Astrocyte of the spinal cord (primary cell): ENCODE results near the gene THAP11.

Experiments
- DNase-seq: peaks from one replicate; pipeline ENCODE4 v3.0.0; 2011; ENCODE audit warnings: low read depth, low spot score
- H3K4me3 ChIP-seq: 2 replicates; pipeline ENCODE4 v1.5.1; 2011; ENCODE audit warnings: low read depth, mild to moderate bottlenecking, low read length, moderate library complexity
- in situ Hi-C: cut with HindIII; loops from 2 replicates; pipeline ENCODE4 v1.10.0; 2017; ENCODE audit warnings: low sequenced_read_pairs
- TF ChIP-seq, protein P1 (sequence below): IDR thresholded peaks from 2 replicates; pipeline ENCODE4 v1.5.1; 2012; ENCODE audit warnings: low read depth, mild to moderate bottlenecking, low read length, inconsistent platforms

The THAP11 gene

DNA sequence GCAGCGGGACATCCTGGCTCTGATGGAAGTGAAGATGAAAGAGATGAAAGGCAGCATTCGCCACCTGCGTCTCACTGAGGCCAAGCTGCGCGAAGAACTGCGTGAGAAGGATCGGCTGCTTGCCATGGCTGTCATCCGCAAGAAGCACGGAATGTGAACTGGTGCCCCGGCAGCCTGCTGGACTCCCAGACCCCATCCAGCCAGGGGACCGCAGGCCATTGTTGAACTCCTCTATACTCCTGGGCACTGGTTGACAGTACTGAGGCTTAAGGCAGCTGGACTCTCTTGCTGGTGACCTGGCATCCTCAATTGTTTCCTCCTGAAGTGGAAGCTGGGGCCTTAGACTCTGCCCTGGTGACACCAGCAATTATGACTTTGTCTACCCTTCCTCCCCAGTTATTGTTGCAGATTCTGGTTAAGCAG is 1.2 kb downstream of the THAP11 start:
- no peak for DNase-seq
- TF ChIP-seq, protein P1, sequence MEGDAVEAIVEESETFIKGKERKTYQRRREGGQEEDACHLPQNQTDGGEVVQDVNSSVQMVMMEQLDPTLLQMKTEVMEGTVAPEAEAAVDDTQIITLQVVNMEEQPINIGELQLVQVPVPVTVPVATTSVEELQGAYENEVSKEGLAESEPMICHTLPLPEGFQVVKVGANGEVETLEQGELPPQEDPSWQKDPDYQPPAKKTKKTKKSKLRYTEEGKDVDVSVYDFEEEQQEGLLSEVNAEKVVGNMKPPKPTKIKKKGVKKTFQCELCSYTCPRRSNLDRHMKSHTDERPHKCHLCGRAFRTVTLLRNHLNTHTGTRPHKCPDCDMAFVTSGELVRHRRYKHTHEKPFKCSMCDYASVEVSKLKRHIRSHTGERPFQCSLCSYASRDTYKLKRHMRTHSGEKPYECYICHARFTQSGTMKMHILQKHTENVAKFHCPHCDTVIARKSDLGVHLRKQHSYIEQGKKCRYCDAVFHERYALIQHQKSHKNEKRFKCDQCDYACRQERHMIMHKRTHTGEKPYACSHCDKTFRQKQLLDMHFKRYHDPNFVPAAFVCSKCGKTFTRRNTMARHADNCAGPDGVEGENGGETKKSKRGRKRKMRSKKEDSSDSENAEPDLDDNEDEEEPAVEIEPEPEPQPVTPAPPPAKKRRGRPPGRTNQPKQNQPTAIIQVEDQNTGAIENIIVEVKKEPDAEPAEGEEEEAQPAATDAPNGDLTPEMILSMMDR: no peak
- in situ Hi-C loops: no loop called here
- H3K4me3 ChIP-seq: peak overlapping the region; percentile 90

DNA sequence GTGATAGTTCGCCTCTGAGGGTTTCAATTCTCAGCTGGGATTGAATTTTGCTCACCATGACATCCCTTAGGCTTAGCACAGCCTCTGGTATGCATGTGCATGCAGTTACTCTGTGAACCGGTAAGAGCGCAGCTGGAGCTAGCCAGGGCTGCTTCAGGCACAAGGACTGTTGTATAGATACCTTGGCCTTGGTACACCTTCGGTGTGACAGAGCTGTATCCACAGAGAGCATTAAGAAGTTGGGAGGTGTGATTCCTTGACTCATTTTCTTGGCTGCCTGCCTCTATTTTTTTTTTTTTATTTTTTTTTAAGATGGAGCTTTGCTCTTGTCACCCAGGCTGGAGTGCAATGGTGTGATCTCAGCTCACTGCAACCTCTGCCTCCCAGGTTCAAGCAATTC is 2.4 kb downstream of the THAP11 start:
- no peak overlapping the region for H3K4me3 ChIP-seq
- in situ Hi-C loops: no loop called here
- TF ChIP-seq, protein P1: no peak
- DNase-seq: no peak

DNA sequence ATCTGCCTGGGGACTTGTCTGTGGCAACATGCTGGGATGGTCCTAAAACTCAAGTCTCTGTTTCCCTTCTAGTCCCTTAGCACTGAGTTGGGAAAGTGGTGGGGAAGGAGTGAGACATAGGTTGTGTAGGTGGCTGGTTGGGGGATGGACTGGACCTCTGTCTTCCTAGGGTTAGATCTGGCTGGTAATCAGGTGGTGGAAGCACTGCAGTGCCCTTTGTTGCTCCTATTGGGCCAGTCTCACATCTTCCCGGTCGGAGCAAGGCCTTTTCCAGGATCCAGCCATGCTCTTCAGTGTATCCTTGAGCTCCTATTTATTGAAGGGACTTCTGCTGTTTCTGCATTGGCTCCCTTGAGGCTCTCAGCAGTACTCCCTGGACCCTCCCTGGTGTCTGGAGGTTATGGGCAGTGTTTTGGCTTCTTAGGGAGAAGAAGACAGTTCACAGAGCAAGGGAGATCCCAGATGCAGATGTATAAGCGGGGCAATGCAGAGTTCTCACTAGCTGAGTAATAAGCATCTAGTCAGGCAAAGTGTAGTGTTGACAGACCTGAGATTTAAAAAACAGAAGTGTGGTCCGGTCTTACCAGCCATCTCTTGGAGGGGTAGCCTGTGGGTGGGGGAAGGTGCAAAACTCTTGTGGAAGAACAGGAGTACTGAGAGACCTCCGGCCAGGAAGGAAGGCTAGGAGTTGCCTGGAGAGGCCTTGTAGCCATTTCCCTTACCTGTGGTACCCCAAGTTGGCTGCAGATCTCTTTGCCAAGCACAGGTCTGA is 3.4 kb downstream of the THAP11 start:
- no peak for DNase-seq
- in situ Hi-C loops: no loop called here
- peak overlapping the region; percentile 78 for H3K4me3 ChIP-seq
- TF ChIP-seq, protein P1: no peak

DNA sequence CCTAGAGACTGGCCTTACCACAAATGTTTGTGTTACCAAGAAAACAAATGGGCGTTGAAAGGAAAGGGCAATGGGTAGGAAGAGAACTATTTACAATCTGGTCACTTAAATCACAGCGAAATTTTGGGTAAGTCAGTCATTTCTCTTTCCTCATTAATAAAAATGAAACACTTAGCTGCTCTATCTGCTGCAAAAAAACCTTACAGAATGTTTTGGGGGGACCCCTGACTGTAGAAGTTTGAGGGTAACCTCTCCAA is 3.9 kb downstream of the THAP11 start:
- TF ChIP-seq, protein P1: no peak
- no peak for DNase-seq
- in situ Hi-C loops: no loop called here
- peak overlapping the region; percentile 78 for H3K4me3 ChIP-seq

DNA sequence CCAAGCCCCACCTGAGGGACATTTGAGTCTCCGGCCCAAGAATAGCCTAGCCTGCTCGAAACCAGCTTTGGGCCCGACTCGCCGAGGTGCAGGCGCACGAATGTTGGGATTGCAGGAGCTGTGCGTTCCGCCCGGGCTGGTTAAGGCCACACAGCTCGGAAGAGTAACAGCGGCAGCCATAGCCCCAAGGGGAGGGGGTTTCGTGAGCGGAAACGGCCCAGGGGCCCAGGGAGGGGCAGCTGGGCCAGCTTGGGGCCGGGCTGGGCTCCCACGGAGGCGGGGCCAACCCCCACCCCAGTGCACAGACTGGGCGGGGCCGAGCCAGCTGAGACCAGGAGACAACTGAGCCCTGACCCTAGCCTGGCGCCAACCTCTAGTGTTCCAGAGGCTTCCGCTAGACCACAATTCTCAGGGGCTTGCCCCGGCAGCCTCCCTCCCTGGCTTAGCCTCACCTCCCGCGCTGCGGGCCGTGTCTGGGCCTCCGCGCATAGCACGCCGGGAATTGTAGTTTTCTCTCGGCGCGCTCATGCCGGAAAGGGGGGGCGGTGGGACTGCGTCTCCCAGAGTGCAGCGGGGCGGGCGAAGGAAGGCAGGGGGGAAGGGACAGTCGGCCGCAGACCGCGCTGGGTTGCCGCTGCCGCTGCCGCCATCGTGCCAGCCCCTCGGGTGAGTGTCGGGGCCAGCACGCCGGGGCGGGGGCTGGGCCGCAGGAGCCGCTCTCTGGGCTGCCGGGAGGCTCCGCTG is 4.4 kb downstream of the THAP11 start, which contains the start of gene NUTF2:
TSS of gene NUTF2 (plus strand) at position 614 of the 744 bp plus-strand sequence. CDS start 18,198 bp downstream, outside the sequence.
- in situ Hi-C loops: no loop called here
- H3K4me3 ChIP-seq: peak within 1 kb of the TSS; percentile 78
- TF ChIP-seq, protein P1: no peak
- DNase-seq: peak; percentile 94

DNA sequence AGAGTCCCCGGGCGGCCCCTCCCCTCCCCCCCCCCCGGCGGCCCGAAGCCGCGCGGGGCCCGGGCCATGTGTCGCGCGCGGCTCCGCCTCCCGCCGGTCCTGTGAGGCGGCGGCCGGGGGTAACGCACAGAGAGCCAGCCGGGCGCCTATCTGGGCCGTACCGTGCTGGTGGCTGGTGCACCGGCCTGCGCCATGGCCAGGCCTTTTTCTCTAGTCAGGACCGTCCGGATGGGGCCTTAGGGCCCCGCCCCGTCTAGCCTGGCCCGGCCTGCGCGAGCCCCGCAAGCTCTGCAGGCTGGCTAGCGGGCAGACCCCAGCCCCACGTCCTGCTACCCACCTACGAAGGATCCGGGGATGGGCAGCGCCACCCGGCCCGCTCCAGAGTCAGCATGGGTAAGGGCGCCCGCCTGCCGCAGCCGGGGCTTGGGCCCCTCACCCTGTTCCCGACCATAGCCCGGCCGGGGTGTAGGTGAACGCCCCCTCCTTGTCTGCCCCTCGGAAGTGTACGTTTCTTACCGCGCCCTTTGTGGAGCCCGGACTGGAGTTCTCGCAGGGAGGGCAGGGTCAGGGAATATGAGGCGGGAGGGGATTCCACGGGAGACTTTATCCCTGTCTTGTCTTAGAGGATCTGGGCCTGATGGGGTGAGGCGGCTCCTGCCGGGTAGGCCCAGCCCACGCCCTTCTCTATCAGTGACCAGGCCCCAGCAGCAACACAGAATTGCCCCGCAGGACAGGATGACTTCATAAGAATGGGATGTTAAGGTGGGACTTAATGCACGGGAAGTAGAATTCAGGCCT is 5.1 kb downstream of the THAP11 start, which contains the start of gene CENPT:
TSS of gene CENPT (minus strand) at position 630 of the 798 bp plus-strand sequence. CDS start 13,834 bp downstream, outside the sequence.
- TF ChIP-seq, protein P1: no peak
- in situ Hi-C loops: no loop called here
- peak; percentile 61 for DNase-seq
- H3K4me3 ChIP-seq: peak within 1 kb of the TSS; percentile 78
